Fibroblast of lung (primary cell): ENCODE data around the gene ZNF354C. TPM values are rescaled to one million over a fixed set of nuclear protein-coding genes. Genes with fewer than 3 reads are reported as not detected.

Source experiments
- DNase-seq, 2 donors: peaks; one replicate each; pipeline versions ENCODE4 v3.0.0 to v3.0.0-alpha.2; 2010; ENCODE audit warnings: low read depth in 2 of 2
- H2AFZ ChIP-seq: 2 replicates; pipeline ENCODE4 v1.5.1; 2012; ENCODE audit warnings: low read length, control low read depth, inconsistent platforms
- H3K27ac ChIP-seq: 2 replicates; pipeline ENCODE4 v1.5.1; 2011; ENCODE audit warnings: low read length, control low read depth; ENCODE audit not compliant: insufficient read depth
- H3K27me3 ChIP-seq: 2 replicates; pipeline ENCODE4 v1.5.1; 2011; ENCODE audit warnings: mild to moderate bottlenecking, low read length; ENCODE audit not compliant: control insufficient read depth, insufficient read depth
- H3K36me3 ChIP-seq: 2 replicates; pipeline ENCODE4 v1.5.1; 2011; ENCODE audit warnings: low read length; ENCODE audit not compliant: control insufficient read depth, insufficient read depth
- H3K4me1 ChIP-seq: 2 replicates; pipeline ENCODE4 v1.5.1; 2011; ENCODE audit warnings: low read length; ENCODE audit not compliant: control insufficient read depth, insufficient read depth; ENCODE audit errors: extremely low read depth
- H3K4me2 ChIP-seq: 2 replicates; pipeline ENCODE4 v1.5.1; 2011; ENCODE audit warnings: low read length, control low read depth; ENCODE audit not compliant: insufficient read depth; ENCODE audit errors: extremely low read depth
- H3K4me3 ChIP-seq, 4 experiments: fragments of 200-600 bp in 1 of 4; sonication (generic) in 1 of 4; replicated peaks in 1 of 4; 2 replicates each; pipeline ENCODE4 v1.5.1; 2011 to 2016; ENCODE audit warnings: low read length in 4 of 4, low read depth in 3 of 4, mild to moderate bottlenecking in 3 of 4, control low read depth in 2 of 4, inconsistent platforms in 1 of 4, mixed read lengths in 1 of 4; ENCODE audit not compliant: insufficient read depth in 1 of 4; ENCODE audit errors: control extremely low read depth in 1 of 4
- H3K79me2 ChIP-seq: 2 replicates; pipeline ENCODE4 v1.5.1; 2012; ENCODE audit warnings: mild to moderate bottlenecking, low read length, inconsistent platforms; ENCODE audit not compliant: control insufficient read depth, insufficient read depth
- H3K9ac ChIP-seq: 2 replicates; pipeline ENCODE4 v1.5.1; 2011; ENCODE audit warnings: mild to moderate bottlenecking, low read length, control low read depth; ENCODE audit not compliant: insufficient read depth
- H3K9me3 ChIP-seq: 2 replicates; pipeline ENCODE4 v1.5.1; 2012; ENCODE audit warnings: low read depth, low read length; ENCODE audit not compliant: control insufficient read depth, insufficient read depth
- H4K20me1 ChIP-seq: 2 replicates; pipeline ENCODE4 v1.5.1; 2011; ENCODE audit warnings: low read length; ENCODE audit not compliant: control insufficient read depth, insufficient read depth; ENCODE audit errors: extremely low read depth
- EZH2 ChIP-seq: IDR thresholded peaks from 2 replicates; pipeline ENCODE4 v1.5.1; 2012; ENCODE audit warnings: low read length, control low read depth, mild to moderate bottlenecking; ENCODE audit errors: missing control alignments
- polyA plus RNA-seq, 2 donors: library from polyadenylated mRNA; depleted of rRNA in 1 of 2; stranded (reverse) in 1 of 2; unstranded in 1 of 2; fragments of >200 nt; gene quantifications; 2 replicates each; pipeline ENCODE4 v1.2.1, GENCODE V29; 2011 to 2012; ENCODE audit warnings: missing spikeins in 1 of 2
- total RNA-seq: library from RNA; depleted of rRNA; stranded (reverse); fragments of >200 nt; gene quantifications from 2 replicates; pipeline ENCODE4 v1.2.1, GENCODE V29; 2014
- TF ChIP-seq, protein P1 (sequence below), 2 donors: IDR thresholded peaks in 1 of 2; conservative IDR thresholded peaks in 1 of 2; 1 replicate in 1 of 2; 2 replicates in 1 of 2; pipeline ENCODE4 v1.5.1; 2011 to 2012; ENCODE audit warnings: low read length in 2 of 2, control low read depth in 1 of 2, inconsistent platforms in 1 of 2, low read depth in 1 of 2, mild to moderate bottlenecking in 1 of 2

The ZNF354C gene
- total and polyA plus RNA-seq, 2 donors (not counting 1 experiment from before 2014, with no cell fraction given), result 4.4 to 12.4 TPM

DNA sequence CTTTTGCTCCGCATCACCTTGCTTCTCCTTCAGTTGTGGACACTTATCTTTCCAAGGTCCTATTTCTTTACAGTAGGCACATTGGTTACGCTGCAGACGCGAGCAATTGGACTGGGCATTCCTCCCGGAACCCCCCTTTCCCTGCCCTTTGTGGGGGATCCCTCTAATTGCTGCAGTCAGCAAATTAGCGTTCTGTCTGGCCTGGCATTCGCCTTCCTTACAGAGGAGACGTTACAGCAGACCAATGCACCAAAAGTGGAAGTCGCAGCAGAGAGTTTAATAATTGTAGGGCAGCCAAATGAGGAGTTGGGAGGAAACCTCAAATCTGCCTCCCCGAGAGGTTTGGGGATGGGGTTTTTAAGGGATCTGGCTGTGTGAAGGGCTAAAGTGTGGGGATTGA is 5.3 kb upstream of the ZNF354C start:
- TF ChIP-seq, protein P1, sequence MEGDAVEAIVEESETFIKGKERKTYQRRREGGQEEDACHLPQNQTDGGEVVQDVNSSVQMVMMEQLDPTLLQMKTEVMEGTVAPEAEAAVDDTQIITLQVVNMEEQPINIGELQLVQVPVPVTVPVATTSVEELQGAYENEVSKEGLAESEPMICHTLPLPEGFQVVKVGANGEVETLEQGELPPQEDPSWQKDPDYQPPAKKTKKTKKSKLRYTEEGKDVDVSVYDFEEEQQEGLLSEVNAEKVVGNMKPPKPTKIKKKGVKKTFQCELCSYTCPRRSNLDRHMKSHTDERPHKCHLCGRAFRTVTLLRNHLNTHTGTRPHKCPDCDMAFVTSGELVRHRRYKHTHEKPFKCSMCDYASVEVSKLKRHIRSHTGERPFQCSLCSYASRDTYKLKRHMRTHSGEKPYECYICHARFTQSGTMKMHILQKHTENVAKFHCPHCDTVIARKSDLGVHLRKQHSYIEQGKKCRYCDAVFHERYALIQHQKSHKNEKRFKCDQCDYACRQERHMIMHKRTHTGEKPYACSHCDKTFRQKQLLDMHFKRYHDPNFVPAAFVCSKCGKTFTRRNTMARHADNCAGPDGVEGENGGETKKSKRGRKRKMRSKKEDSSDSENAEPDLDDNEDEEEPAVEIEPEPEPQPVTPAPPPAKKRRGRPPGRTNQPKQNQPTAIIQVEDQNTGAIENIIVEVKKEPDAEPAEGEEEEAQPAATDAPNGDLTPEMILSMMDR (conservative IDR thresholded peaks at IDR 0.05 in 1 of 2, IDR thresholded peaks at IDR 0.05 in 1 of 2; ENCODE audit: low read depth in 1 of 2, low read length in 2 of 2), result no peak
- TF ChIP-seq EZH2, result no peak
- Histone ChIP-seq H3K9ac (no peak overlapping the region), H3K9me3 (no peaks in the 10 kb centered on the region), H3K36me3 (no peaks in the 10 kb centered on the region), H3K4me2 (no peak overlapping the region), H2AFZ (no peak overlapping the region), H4K20me1 (no peaks in the 10 kb centered on the region), H3K79me2 (no peaks in the 10 kb centered on the region), H3K4me1 (no peaks in the 10 kb centered on the region), H3K27ac (no peak overlapping the region), H3K4me3 (no peak overlapping the region), H3K27me3 (no peaks in the 10 kb centered on the region)
- DNase-seq, result no peak

DNA sequence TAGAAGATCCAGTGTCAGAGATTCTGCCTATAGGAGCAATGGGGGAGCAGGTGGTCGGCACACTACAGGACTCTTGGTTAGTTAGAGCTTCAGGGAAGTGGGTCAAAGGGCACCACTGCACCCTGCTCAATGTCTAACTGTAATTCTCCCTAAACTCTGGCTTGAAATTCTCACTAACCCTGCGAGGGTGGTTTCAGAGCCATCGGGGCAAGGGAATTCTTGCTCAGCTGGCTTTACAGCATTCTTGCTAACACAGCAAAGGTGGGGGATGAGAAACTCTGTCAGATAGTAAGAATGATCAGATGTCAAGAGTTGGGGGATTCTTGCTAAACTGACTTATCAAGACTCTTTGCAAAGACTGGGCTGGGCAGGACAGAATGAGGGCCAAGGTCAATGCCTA is 4.7 kb upstream of the ZNF354C start:
- no peaks in the 10 kb centered on the region for H3K27me3 ChIP-seq
- no peaks in the 10 kb centered on the region for H4K20me1 ChIP-seq
- no peaks in the 10 kb centered on the region for H3K79me2 ChIP-seq
- no peak for TF ChIP-seq EZH2
- TF ChIP-seq, protein P1 (conservative IDR thresholded peaks at IDR 0.05 in 1 of 2, IDR thresholded peaks at IDR 0.05 in 1 of 2; ENCODE audit: low read depth in 1 of 2, low read length in 2 of 2), result no peak
- H3K9ac ChIP-seq, result no peak overlapping the region
- no peaks in the 10 kb centered on the region for H3K36me3 ChIP-seq
- no peaks in the 10 kb centered on the region for H3K9me3 ChIP-seq
- no peak overlapping the region for H3K4me2 ChIP-seq
- no peak overlapping the region for H3K27ac ChIP-seq
- H3K4me3 ChIP-seq, result no peak overlapping the region
- H2AFZ ChIP-seq, result no peak overlapping the region
- no peaks in the 10 kb centered on the region for H3K4me1 ChIP-seq
- no peak for DNase-seq

- Histone ChIP-seq H3K27me3 (no peaks in the 10 kb centered on the region), H2AFZ (no peak overlapping the region)
Measured at GRCh38 chr5:179055841-179056240, 4.3 kb upstream of the ZNF354C start.

More at GRCh38 chr5:179055841-179056240, 4.3 kb upstream of the ZNF354C start:
- H3K4me3 ChIP-seq, result no peak overlapping the region
- no peaks in the 10 kb centered on the region for H3K4me1 ChIP-seq
- H4K20me1 ChIP-seq, result no peaks in the 10 kb centered on the region
- no peaks in the 10 kb centered on the region for H3K36me3 ChIP-seq
- H3K27ac ChIP-seq, result no peak overlapping the region
- no peak for TF ChIP-seq EZH2
- TF ChIP-seq, protein P1 (conservative IDR thresholded peaks at IDR 0.05 in 1 of 2, IDR thresholded peaks at IDR 0.05 in 1 of 2; ENCODE audit: low read depth in 1 of 2, low read length in 2 of 2), result no peak
- H3K9ac ChIP-seq, result no peak overlapping the region
- no peak for DNase-seq
- peaks cover 2% of the 10 kb centered on the region for H3K79me2 ChIP-seq
- no peak overlapping the region for H3K4me2 ChIP-seq
- H3K9me3 ChIP-seq, result no peaks in the 10 kb centered on the region
